NOMO-1 treated with dmso at 0.1 percent for 144 hours (cell line): Measurements from ENCODE around the gene SHROOM2.
"Not testable (repeated sequence)": the region's sequence is repeated elsewhere in the genome, so short reads cannot be mapped to it uniquely, and the experiment has no call there.

ENCODE experiments used
- DNase-seq: peaks from one replicate; lab custom pipeline; 2025; ENCODE audit not compliant: unreplicated experiment; lab: John Stamatoyannopoulos, UW

Gene SHROOM2

GRCh38 chrX:9775930-9776329 is 10.3 kb upstream of the SHROOM2 start:
- DNase-seq = peak; percentile 66

- DNase-seq = no peak
Measured at GRCh38 chrX:9781941-9782340, 4.3 kb upstream of the SHROOM2 start.

DNA sequence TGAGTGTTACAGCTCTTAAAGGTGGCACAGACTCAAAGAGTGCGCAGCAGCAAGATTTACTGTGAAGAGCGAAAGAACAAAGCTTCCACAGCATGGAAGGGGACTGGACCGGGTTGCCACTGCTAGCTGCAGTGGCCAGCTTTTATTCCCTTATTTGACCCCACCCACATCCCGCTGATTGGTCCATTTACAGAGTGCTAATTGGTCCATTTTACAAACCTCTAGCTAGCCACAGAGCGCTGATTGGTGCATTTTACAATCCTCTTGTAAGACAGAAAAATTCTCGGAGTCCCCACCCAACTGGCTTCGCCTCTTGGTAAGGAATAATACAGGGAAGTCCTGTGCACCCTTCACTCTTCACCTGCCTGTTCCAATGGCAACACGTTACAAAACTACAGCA is 1.9 kb upstream of the SHROOM2 start:
- DNase-seq = no peak

- DNase-seq = no peak
Measured at GRCh38 chrX:9785254-9785943, 830 bp upstream of the SHROOM2 start.

DNA sequence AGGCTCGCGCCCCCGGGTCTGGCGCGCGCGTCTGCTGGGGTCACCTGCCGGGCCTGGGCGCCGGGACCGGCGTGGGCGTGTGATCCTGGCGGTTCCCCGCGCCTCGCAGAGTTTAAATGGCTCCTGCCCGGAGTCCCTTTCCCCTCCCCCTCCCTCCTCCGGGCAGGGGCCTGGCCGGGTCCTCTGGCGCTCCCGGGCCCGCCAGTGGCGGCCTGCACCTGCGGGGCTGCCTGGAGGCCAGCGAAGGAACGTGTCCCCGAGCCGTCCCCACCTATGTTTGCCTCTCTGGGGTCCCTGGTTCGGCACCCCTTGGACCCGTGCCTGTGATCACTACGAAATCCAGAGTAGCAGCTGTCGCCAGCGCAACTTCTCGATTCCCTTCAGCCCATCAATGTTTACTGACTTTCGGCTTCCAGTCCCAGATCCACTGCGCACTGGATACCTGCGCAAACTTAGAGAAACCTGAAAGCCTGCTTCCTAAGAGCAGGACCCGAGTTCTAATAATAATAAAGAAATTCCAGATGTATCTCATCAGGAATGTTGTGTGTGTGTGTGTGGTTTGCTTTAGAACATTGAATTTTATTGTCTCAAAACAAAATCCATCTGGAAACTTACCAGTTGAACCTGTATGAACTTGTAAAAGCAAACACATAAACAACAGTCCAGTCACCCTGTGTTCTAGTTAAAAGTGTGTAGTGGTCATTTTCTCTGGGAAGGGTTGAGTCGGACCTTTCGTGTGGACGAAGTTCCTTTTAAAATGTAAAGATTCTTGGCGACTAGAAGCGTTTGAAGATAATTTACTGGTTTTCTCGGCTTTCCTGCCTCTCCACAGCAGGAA is 788 bp downstream of the SHROOM2 start:
- DNase-seq = no peak

GRCh38 chrX:9788911-9789310 is 2.7 kb downstream of the SHROOM2 start:
- DNase-seq = no peak

DNA sequence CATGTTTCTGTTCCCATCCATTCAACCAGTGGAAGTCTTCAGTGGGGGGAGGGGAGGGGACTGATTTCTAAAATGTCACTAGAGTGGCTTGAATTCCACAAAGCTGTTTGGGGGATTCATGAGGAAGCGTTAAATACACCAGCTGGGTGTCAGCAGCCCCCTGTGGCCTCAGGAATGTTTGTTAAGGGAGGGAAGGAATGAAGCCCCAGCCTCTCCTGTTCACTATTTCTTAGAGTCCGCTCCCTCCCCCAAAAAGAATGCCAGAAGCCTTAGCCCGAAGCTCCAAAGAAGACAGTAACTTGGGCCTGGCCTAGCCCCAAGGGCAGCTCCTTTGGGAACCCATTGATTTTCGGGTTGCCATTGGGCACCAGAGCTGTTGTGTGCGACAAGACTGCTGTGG is 3.3 kb downstream of the SHROOM2 start:
- DNase-seq = no peak

GRCh38 chrX:9790866-9791265 is 4.6 kb downstream of the SHROOM2 start:
- no peak for DNase-seq

DNA sequence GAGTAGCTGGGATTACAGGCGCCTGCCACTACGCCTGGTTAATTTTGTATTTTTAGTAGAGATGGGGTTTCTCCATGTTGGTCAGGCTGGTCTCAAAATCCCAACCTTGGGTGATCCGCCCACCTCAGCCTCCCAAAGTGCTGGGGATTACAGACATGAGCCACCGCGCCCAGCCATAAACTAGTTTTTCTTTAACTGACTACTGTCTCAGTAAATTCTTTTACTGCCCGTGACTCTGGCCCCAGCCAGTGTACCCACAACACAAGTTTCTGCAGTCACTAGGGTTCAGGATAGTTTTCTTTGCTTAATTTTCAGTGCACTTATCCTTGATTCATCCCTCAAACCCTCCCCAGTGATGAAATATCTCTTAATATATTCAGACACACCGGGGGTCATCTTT is 8.3 kb downstream of the SHROOM2 start:
- no peak for DNase-seq

DNA sequence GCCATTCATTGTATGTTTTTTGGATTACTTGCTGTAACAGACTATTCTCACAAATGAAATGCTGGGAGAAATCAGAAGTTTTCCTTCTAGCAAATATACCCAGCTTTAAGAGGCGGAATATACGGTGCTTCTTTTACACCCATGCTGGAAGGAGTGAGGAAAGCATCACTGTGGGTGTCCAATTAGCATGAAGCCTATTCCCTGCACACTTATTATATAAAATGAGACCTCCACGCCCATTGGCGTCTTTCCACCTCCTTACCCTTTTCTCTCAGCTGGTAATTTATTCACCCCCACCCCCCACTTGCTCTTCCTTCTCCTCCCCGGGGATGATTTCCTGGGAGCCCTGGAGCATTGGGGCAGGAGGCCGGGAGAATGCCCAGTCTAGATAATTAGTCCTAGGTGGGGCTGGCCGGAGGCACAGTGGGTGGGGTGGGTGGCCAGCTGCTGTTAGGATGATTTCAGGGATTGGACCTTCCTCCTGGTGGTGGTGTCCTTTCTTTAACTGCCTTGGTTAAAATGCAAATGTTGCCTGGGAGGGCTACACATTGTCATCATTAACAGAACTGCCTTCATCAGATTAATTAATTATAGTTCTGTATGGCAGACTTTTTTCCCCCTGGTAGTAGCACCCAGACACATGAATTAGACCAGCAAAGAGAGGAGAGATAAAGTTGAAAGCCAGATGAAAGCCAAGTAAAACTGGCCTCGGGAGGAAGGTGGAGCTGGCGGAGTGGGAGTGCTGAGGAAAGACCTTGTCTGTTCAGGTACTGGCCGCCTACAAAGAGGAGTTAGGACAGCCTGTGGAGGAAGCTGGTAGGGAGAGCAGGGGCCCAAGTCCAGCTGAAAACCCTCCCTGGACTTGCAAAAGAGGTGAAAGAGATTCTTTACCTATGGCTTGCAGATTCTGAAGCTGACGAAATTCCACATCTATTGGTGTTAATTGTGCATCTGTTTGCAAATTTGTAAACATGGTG is 11.4 kb downstream of the SHROOM2 start:
- DNase-seq = no peak

DNA sequence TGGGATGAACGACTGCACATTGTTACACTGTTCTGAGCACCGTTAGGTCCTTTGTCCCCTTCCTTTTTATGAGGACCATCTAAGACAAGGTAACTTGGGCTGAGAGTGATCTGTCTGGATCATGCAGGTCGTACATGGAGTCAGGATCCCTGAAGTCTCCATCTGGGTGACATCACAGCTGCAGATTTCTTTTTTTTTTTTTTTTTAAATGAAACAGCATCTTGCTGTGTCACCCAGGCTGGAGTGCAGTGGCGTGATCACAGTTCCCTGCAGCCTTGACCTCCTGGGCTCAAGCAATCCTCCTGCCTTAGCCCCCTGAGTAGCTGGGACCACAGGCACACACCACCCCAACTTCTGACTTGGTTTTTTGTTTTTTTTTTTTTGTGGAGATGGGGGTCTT is 16.5 kb downstream of the SHROOM2 start:
- DNase-seq = no peak

- DNase-seq = no peak
Measured at GRCh38 chrX:9804444-9804843, 18.2 kb downstream of the SHROOM2 start.

GRCh38 chrX:9805956-9806355 is 19.7 kb downstream of the SHROOM2 start:
- no peak for DNase-seq

GRCh38 chrX:9807355-9808182 is 21.3 kb downstream of the SHROOM2 start:
- no peak for DNase-seq

- DNase-seq = not testable (repeated sequence)
Measured at GRCh38 chrX:9809876-9810275, 23.6 kb downstream of the SHROOM2 start.

DNA sequence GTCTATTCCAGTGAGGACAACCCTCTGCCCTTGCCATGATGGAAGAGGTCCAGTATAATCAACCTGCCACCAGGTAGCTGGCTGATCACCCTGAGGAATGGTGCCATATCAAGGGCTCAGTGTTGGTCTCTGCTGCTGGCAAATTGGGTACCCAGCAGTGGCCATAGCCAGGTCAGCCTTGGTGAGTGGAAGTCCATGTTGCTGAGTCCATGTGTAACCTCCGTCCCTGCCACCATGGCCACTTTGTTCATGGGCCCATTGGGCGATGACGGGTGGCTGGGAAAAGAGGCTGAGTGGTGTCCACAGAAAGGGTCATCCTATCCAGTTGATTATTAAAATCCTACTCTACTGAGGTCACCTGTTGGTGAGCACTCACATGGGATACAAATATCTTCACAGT is 24.9 kb downstream of the SHROOM2 start:
- DNase-seq = not testable (repeated sequence)

- no peak for DNase-seq
Measured at GRCh38 chrX:9816084-9816700, 30.0 kb downstream of the SHROOM2 start.

- DNase-seq = no peak
Measured at GRCh38 chrX:9821572-9821971, 35.3 kb downstream of the SHROOM2 start.

GRCh38 chrX:9824554-9824953 is 38.3 kb downstream of the SHROOM2 start:
- DNase-seq = no peak
